H1 (cell line): ENCODE results near the gene CCNI2. TPM values are rescaled to one million over a fixed set of nuclear protein-coding genes. Genes with fewer than 3 reads are reported as not detected.

Experiments used
- CHD2 ChIP-seq: IDR thresholded peaks from 2 replicates; pipeline ENCODE4 v1.6.1; 2012; ENCODE audit warnings: low read length, improper control_type of control experiment
- POU5F1 ChIP-seq: IDR thresholded peaks from 2 replicates; pipeline ENCODE4 v1.6.1; 2011; ENCODE audit warnings: low read depth, mild to moderate bottlenecking, low read length, moderate library complexity
- ZNF274 ChIP-seq: IDR thresholded peaks from 2 replicates; pipeline ENCODE4 v1.7.0; 2012; ENCODE audit warnings: low read length, borderline replicate concordance; ENCODE audit errors: extremely low read depth
- polyA plus RNA-seq, 7 experiments: library from polyadenylated mRNA; depleted of rRNA in 3 of 7; stranded (reverse) in 5 of 7; unstranded in 2 of 7; fragments of >200 nt in 5 of 7; fragments of 200-250 nt in 2 of 7; gene quantifications; 1 replicate in 5 of 7; 2 replicates in 1 of 7; 4 replicates in 1 of 7; pipeline versions ENCODE4 v1.2.1 to v1.2.3, GENCODE V29; 2011 to 2013; ENCODE audit warnings: missing spikeins in 2 of 7, mixed read lengths in 2 of 7
- total RNA-seq: library from RNA; stranded (reverse); fragmentation: NEBNext Ultra II Directional; extraction: Animal tissue kit (Norgen Biotek cat#: 25700); gene quantifications from 2 replicates; pipeline ENCODE4 v1.2.1, GENCODE V29; 2021
- TF ChIP-seq, protein P1 (sequence below): fragments of 300-600 bp; sonication (generic); IDR thresholded peaks from 2 replicates; pipeline ENCODE4 v1.7.1; 2012; ENCODE audit warnings: low read length, moderate library complexity, mild to moderate bottlenecking, inconsistent platforms; ENCODE audit not compliant: insufficient replicate concordance

Gene CCNI2
- total and polyA plus RNA-seq, 2 of the 8 experiments (the other 6 are each of a cell fraction or from before 2014, with no cell fraction given) = 1.3 to 1.4 TPM

GRCh38 chr5:132772291-132773070, 25.3 kb downstream of the CCNI2 start (continued):
- TF ChIP-seq, protein P1, sequence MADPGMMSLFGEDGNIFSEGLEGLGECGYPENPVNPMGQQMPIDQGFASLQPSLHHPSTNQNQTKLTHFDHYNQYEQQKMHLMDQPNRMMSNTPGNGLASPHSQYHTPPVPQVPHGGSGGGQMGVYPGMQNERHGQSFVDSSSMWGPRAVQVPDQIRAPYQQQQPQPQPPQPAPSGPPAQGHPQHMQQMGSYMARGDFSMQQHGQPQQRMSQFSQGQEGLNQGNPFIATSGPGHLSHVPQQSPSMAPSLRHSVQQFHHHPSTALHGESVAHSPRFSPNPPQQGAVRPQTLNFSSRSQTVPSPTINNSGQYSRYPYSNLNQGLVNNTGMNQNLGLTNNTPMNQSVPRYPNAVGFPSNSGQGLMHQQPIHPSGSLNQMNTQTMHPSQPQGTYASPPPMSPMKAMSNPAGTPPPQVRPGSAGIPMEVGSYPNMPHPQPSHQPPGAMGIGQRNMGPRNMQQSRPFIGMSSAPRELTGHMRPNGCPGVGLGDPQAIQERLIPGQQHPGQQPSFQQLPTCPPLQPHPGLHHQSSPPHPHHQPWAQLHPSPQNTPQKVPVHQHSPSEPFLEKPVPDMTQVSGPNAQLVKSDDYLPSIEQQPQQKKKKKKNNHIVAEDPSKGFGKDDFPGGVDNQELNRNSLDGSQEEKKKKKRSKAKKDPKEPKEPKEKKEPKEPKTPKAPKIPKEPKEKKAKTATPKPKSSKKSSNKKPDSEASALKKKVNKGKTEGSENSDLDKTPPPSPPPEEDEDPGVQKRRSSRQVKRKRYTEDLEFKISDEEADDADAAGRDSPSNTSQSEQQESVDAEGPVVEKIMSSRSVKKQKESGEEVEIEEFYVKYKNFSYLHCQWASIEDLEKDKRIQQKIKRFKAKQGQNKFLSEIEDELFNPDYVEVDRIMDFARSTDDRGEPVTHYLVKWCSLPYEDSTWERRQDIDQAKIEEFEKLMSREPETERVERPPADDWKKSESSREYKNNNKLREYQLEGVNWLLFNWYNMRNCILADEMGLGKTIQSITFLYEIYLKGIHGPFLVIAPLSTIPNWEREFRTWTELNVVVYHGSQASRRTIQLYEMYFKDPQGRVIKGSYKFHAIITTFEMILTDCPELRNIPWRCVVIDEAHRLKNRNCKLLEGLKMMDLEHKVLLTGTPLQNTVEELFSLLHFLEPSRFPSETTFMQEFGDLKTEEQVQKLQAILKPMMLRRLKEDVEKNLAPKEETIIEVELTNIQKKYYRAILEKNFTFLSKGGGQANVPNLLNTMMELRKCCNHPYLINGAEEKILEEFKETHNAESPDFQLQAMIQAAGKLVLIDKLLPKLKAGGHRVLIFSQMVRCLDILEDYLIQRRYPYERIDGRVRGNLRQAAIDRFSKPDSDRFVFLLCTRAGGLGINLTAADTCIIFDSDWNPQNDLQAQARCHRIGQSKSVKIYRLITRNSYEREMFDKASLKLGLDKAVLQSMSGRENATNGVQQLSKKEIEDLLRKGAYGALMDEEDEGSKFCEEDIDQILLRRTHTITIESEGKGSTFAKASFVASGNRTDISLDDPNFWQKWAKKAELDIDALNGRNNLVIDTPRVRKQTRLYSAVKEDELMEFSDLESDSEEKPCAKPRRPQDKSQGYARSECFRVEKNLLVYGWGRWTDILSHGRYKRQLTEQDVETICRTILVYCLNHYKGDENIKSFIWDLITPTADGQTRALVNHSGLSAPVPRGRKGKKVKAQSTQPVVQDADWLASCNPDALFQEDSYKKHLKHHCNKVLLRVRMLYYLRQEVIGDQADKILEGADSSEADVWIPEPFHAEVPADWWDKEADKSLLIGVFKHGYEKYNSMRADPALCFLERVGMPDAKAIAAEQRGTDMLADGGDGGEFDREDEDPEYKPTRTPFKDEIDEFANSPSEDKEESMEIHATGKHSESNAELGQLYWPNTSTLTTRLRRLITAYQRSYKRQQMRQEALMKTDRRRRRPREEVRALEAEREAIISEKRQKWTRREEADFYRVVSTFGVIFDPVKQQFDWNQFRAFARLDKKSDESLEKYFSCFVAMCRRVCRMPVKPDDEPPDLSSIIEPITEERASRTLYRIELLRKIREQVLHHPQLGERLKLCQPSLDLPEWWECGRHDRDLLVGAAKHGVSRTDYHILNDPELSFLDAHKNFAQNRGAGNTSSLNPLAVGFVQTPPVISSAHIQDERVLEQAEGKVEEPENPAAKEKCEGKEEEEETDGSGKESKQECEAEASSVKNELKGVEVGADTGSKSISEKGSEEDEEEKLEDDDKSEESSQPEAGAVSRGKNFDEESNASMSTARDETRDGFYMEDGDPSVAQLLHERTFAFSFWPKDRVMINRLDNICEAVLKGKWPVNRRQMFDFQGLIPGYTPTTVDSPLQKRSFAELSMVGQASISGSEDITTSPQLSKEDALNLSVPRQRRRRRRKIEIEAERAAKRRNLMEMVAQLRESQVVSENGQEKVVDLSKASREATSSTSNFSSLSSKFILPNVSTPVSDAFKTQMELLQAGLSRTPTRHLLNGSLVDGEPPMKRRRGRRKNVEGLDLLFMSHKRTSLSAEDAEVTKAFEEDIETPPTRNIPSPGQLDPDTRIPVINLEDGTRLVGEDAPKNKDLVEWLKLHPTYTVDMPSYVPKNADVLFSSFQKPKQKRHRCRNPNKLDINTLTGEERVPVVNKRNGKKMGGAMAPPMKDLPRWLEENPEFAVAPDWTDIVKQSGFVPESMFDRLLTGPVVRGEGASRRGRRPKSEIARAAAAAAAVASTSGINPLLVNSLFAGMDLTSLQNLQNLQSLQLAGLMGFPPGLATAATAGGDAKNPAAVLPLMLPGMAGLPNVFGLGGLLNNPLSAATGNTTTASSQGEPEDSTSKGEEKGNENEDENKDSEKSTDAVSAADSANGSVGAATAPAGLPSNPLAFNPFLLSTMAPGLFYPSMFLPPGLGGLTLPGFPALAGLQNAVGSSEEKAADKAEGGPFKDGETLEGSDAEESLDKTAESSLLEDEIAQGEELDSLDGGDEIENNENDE = no peak
- no peak for TF ChIP-seq POU5F1
- no peak for TF ChIP-seq CHD2
- no peak for TF ChIP-seq ZNF274
